ENCODE results near the gene HS3ST5.

- TF ChIP-seq CTCF (IDR thresholded peaks at IDR 0.05) (no peak), POLR2A (IDR thresholded peaks at IDR 0.05) (no peak), POLR2AphosphoS5 (IDR thresholded peaks at IDR 0.05) (no peak), EP300 (IDR thresholded peaks at IDR 0.05) (no peak)
Observed at GRCh38 chr6:114282292-114282691, 60.5 kb downstream of the HS3ST5 start.

Data from sigmoid colon (tissue), 4 donors.